OCI-LY7 (cell line): ENCODE results near the gene RFFL. TPM values are rescaled to one million over a fixed set of nuclear protein-coding genes. Genes with fewer than 3 reads are reported as not detected.

Experiments
- BruUV-seq: library from RNA; stranded (reverse); fragments of 400-500 nt; replicated peaks from 2 replicates; lab custom pipeline; 2021; lab: Mats Ljungman, UMichigan
- CTCF ChIA-PET: fragments of 300-600 bp; sonication (Branson Sonifier 250); formaldehyde crosslinking; loops from one replicate; lab custom pipeline; 2022; ENCODE audit warnings: antibody characterized with exemption; ENCODE audit not compliant: unreplicated experiment; lab: Charles Lee
- POLR2A ChIA-PET: fragments of 300-600 bp; sonication (Branson Sonifier 250); formaldehyde crosslinking; loops from one replicate; lab custom pipeline; 2022; ENCODE audit warnings: antibody characterized with exemption; lab: Charles Lee
- DNase-seq: peaks from one replicate; pipeline ENCODE4 v3.0.0-alpha.2; 2015; ENCODE audit warnings: low spot score
- H2AFZ ChIP-seq: fragments of 200-600 bp; sonication (generic), shearing (Covaris generic); 2 replicates; pipeline ENCODE4 v1.6.1; 2014; ENCODE audit warnings: mild to moderate bottlenecking, antibody characterized with exemption, low read length, moderate library complexity
- H3K27ac ChIP-seq: fragments of 200-600 bp; sonication (generic); 2 replicates; pipeline ENCODE4 v1.5.1; 2014; ENCODE audit warnings: mixed run types, low read depth, mild to moderate bottlenecking, moderate library complexity, low read length, inconsistent platforms; ENCODE audit not compliant: poor library complexity, severe bottlenecking
- H3K36me3 ChIP-seq: fragments of 200-600 bp; sonication (generic); 2 replicates; pipeline ENCODE4 v1.6.1; 2014; ENCODE audit warnings: mild to moderate bottlenecking, antibody characterized with exemption, low read length, moderate library complexity, mixed read lengths; ENCODE audit not compliant: insufficient read depth
- H3K4me1 ChIP-seq: fragments of 200-600 bp; sonication (generic); 2 replicates; pipeline ENCODE4 v1.5.1; 2014; ENCODE audit warnings: mild to moderate bottlenecking, low read length; ENCODE audit not compliant: insufficient read depth, poor library complexity, severe bottlenecking
- H3K4me2 ChIP-seq: fragments of 200-600 bp; sonication (generic); 2 replicates; pipeline ENCODE4 v1.6.1; 2014; ENCODE audit warnings: mild to moderate bottlenecking, low read length
- H3K4me3 ChIP-seq: fragments of 200-600 bp; sonication (generic); 2 replicates; pipeline ENCODE4 v1.5.1; 2014; ENCODE audit warnings: mild to moderate bottlenecking, low read depth, low read length; ENCODE audit not compliant: poor library complexity, severe bottlenecking
- H3K79me2 ChIP-seq: fragments of 200-600 bp; sonication (generic); 2 replicates; pipeline ENCODE4 v1.6.1; 2016; ENCODE audit warnings: low read depth, mild to moderate bottlenecking, low read length, moderate library complexity, mixed read lengths; ENCODE audit not compliant: insufficient read depth
- H3K9me2 ChIP-seq: fragments of 200-600 bp; sonication (generic); 2 replicates; pipeline ENCODE4 v1.6.1; 2016; ENCODE audit warnings: mild to moderate bottlenecking, low read length, mixed read lengths; ENCODE audit not compliant: insufficient read depth
- H3K9me3 ChIP-seq: fragments of 200-600 bp; sonication (generic); 2 replicates; pipeline ENCODE4 v1.6.1; 2014; ENCODE audit warnings: mild to moderate bottlenecking, mixed run types, low read length, mixed read lengths
- H4K20me1 ChIP-seq: fragments of 200-600 bp; sonication (generic); 2 replicates; pipeline ENCODE4 v1.6.1; 2014; ENCODE audit warnings: mild to moderate bottlenecking, antibody characterized with exemption, low read length, moderate library complexity, mixed read lengths; ENCODE audit not compliant: insufficient read depth
- EZH2phosphoT487 ChIP-seq: fragments of 200-600 bp; sonication (generic); IDR thresholded peaks from 2 replicates; pipeline ENCODE4 v1.6.1; 2018; ENCODE audit warnings: low read depth, borderline replicate concordance, mild to moderate bottlenecking, mixed run types, antibody characterized with exemption, low read length, moderate library complexity, mixed read lengths
- intact Hi-C: fragments of 100-400 bp; cut with micrococcal nuclease; formaldehyde crosslinking; loops from one replicate; pipeline ENCODE4 v1.10.0; 2022; ENCODE audit not compliant: unreplicated experiment
- total RNA-seq, 2 experiments: library from RNA; depleted of rRNA in 1 of 2; stranded (reverse); fragments of >200 nt in 1 of 2; shearing (Covaris generic) in 1 of 2; gene quantifications; 2 replicates each; pipeline ENCODE4 v1.2.3, GENCODE V29; 2014 to 2022
- TF ChIP-seq, protein P1 (sequence below): fragments of 200-600 bp; sonication (generic); conservative IDR thresholded peaks from 2 replicates; pipeline ENCODE4 v1.5.1; 2014; ENCODE audit warnings: mild to moderate bottlenecking, antibody characterized with exemption, low read length, moderate library complexity, mixed read lengths

Gene RFFL
- total RNA-seq, 2 experiments from 2014 or later: 15.6 to 16.1 TPM

DNA sequence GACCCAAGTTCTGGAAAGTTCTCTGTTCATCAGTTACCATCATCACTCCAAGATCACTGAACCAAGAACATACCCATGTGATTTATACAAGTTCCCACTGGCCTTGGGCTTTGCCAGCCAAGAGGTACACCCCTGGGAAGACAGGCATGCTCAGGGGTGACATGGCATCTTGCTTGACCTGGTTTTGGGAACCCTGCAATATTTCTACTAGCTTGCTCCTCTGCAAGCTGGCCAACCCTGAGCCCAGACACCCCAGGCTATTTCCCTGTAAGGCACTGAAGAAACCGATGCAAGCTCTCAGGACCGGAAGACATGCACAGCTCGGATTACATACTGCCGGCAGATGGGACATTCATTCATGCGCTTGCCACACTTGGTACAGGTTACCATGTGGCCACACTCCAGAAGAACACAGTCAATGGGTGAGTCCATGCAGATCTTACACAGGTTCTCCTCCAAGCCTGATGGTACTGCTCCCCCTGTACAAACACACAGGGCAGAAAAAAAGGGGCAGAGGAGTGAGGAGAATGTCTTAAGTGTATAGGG, 51.8 kb downstream of the RFFL start:
- TF ChIP-seq, protein P1, sequence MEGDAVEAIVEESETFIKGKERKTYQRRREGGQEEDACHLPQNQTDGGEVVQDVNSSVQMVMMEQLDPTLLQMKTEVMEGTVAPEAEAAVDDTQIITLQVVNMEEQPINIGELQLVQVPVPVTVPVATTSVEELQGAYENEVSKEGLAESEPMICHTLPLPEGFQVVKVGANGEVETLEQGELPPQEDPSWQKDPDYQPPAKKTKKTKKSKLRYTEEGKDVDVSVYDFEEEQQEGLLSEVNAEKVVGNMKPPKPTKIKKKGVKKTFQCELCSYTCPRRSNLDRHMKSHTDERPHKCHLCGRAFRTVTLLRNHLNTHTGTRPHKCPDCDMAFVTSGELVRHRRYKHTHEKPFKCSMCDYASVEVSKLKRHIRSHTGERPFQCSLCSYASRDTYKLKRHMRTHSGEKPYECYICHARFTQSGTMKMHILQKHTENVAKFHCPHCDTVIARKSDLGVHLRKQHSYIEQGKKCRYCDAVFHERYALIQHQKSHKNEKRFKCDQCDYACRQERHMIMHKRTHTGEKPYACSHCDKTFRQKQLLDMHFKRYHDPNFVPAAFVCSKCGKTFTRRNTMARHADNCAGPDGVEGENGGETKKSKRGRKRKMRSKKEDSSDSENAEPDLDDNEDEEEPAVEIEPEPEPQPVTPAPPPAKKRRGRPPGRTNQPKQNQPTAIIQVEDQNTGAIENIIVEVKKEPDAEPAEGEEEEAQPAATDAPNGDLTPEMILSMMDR: no peak
- TF ChIP-seq EZH2phosphoT487: no peak
- ChIA-PET CTCF (no interaction called here), POLR2A (interaction anchor here (0.7 to 1.6 kb wide), 2 partner anchors 10 to 11 kb away, joined by 3 to 5 read pairs; no protein-coding TSS in a partner anchor)
- Histone ChIP-seq H3K27ac (no peak overlapping the region), H3K9me3 (no peaks in the 10 kb centered on the region), H4K20me1 (no peaks in the 10 kb centered on the region), H3K4me2 (no peak overlapping the region), H3K9me2 (no peaks in the 10 kb centered on the region), H3K79me2 (no peaks in the 10 kb centered on the region), H3K4me3 (no peak overlapping the region), H3K36me3 (peaks cover 8% of the 10 kb centered on the region; the same call in 1 of the 2 replicates), H2AFZ (no peak overlapping the region), H3K4me1 (no peaks in the 10 kb centered on the region)
- TSS peak; percentile 33 for BruUV-seq
- no peak for DNase-seq
- intact Hi-C loops: loop anchor here (5.0 kb wide), 1 partner anchor 76 kb away; no protein-coding TSS in a partner anchor

DNA sequence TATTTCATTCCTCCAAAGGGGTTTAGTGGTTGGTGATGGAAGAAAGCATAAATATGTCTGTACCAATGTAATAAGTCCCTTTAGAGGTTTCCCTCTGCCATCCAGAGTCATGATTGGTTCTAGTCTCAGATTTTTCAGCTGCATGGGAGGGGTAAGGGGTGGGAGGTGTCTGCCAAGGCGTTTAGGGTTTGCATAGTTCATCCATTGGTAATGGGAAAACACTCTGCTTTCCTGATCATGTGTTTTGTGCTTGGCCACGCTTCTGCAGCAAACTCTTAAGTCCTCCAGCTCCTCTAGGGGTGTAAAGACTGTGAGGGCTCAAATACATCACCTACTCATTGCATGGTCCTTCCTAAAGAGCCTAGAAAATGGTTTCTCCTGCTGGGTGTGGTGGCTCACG, 53.4 kb downstream of the RFFL start:
- peaks cover 24% of the 10 kb centered on the region; the same call in 1 of the 2 replicates for H3K36me3 ChIP-seq
- H2AFZ ChIP-seq: no peak overlapping the region
- TF ChIP-seq EZH2phosphoT487: no peak
- no peaks in the 10 kb centered on the region for H3K4me1 ChIP-seq
- no peak overlapping the region for H3K4me2 ChIP-seq
- ChIA-PET POLR2A (interaction anchor here (0.7 kb wide), 3 partner anchors 18 to 1118 kb away, joined by 3 to 6 read pairs (median 4); no protein-coding TSS in a partner anchor), CTCF (no interaction called here)
- H3K79me2 ChIP-seq: no peaks in the 10 kb centered on the region
- intact Hi-C loops: loop anchor here (5.0 kb wide), 1 partner anchor 77 kb away; no protein-coding TSS in a partner anchor
- no peaks in the 10 kb centered on the region for H3K9me3 ChIP-seq
- no peaks in the 10 kb centered on the region for H4K20me1 ChIP-seq
- no peak overlapping the region for H3K27ac ChIP-seq
- no peak overlapping the region for H3K4me3 ChIP-seq
- H3K9me2 ChIP-seq: no peaks in the 10 kb centered on the region
- no peak for DNase-seq
- BruUV-seq: no TSS peak

DNA sequence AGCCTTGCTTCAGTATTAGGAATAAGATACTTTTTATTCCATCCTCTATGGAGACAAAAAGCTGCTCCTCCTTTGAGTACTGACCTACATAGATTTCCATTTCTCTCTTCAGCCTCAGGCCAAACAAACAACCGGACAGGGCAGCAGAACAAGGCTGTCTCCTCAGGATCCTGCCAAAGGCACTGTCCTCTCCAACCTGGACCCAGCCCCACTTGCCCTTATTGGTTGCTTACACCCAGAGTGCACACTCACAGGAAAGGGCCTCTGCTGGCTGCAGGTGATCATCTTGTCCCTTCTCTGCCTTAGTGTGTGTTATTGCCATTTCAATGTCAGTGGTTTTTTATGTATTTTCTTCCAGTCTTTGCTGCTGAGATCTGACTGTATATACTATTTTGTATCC, 56.5 kb downstream of the RFFL start:
- peaks cover 49% of the 10 kb centered on the region for H3K36me3 ChIP-seq
- ChIA-PET POLR2A (interaction anchor here (0.6 kb wide), 1 partner anchor 67 kb away, joined by 3 read pairs; no protein-coding TSS in a partner anchor), CTCF (no interaction called here)
- no peak overlapping the region for H3K4me2 ChIP-seq
- H3K9me2 ChIP-seq: no peaks in the 10 kb centered on the region
- no peak for DNase-seq
- no peak overlapping the region for H2AFZ ChIP-seq
- no peaks in the 10 kb centered on the region for H3K9me3 ChIP-seq
- intact Hi-C loops: no loop called here
- BruUV-seq: no TSS peak
- TF ChIP-seq, protein P1: no peak
- no peak for TF ChIP-seq EZH2phosphoT487
- H3K79me2 ChIP-seq: no peaks in the 10 kb centered on the region
- H3K27ac ChIP-seq: no peak overlapping the region
- no peaks in the 10 kb centered on the region for H4K20me1 ChIP-seq
- no peaks in the 10 kb centered on the region for H3K4me1 ChIP-seq
- H3K4me3 ChIP-seq: no peak overlapping the region
